Esophagus muscularis mucosa (tissue), 4 donors: ENCODE data around the gene CHDH. TPM values are rescaled to one million over a fixed set of nuclear protein-coding genes. Genes with fewer than 3 reads are reported as not detected.

Experiments used
- DNase-seq: peaks from one replicate; pipeline ENCODE4 v3.0.0-alpha.2; 2017; ENCODE audit errors: extremely low spot score
- H3K27ac ChIP-seq, 4 donors: fragments of 200-600 bp; sonication (generic); replicated peaks in 1 of 4; 1 replicate in 3 of 4; 2 replicates in 1 of 4; pipeline ENCODE4 v1.5.1; 2016 to 2019; ENCODE audit warnings: mild to moderate bottlenecking in 1 of 4
- H3K27me3 ChIP-seq, 4 donors: fragments of 200-600 bp; sonication (generic); one replicate each; pipeline versions ENCODE4 v1.5.1 to v1.6.0; 2016 to 2019
- H3K36me3 ChIP-seq, 4 donors: fragments of 200-600 bp; sonication (generic); one replicate each; pipeline ENCODE4 v1.5.1; 2016 to 2019
- H3K4me1 ChIP-seq, 4 donors: fragments of 200-600 bp; sonication (generic); one replicate each; pipeline ENCODE4 v1.5.1; 2016 to 2019
- H3K4me3 ChIP-seq, 4 donors: fragments of 200-600 bp; sonication (generic); 1 replicate in 2 of 4; 2 replicates in 2 of 4; pipeline ENCODE4 v1.5.1; 2016 to 2019; ENCODE audit warnings: mild to moderate bottlenecking in 4 of 4, moderate library complexity in 1 of 4
- H3K9me3 ChIP-seq, 4 donors: fragments of 200-600 bp; sonication (generic); 1 replicate in 3 of 4; 2 replicates in 1 of 4; pipeline ENCODE4 v1.5.1; 2016 to 2019
- CTCF ChIP-seq, 3 experiments: fragments of 200-600 bp in 2 of 3; fragments of 450-650 bp in 1 of 3; sonication (generic) in 2 of 3; IDR thresholded peaks; one replicate each; pipeline ENCODE4 v1.5.1; 2017 to 2019; ENCODE audit warnings: antibody characterized with exemption in 3 of 3, mild to moderate bottlenecking in 2 of 3, moderate library complexity in 1 of 3
- EP300 ChIP-seq: sonication (generic); formaldehyde crosslinking; IDR thresholded peaks from one replicate; pipeline ENCODE4 v1.6.1; 2017; ENCODE audit warnings: antibody characterized with exemption
- POLR2A ChIP-seq: fragments of 450-650 bp; IDR thresholded peaks from one replicate; pipeline ENCODE4 v1.6.1; 2017; ENCODE audit warnings: antibody characterized with exemption, moderate library complexity, mild to moderate bottlenecking, low read depth
- POLR2AphosphoS5 ChIP-seq, 2 donors: sonication (generic); formaldehyde crosslinking; IDR thresholded peaks; one replicate each; pipeline ENCODE4 v1.6.1; 2017; ENCODE audit warnings: antibody characterized with exemption in 2 of 2
- WGBS: methylation state at CpG from one replicate; pipeline ENCODE4 v1.1.5; 2018; 5-methylcytosine and 5-hydroxymethylcytosine counted together
- intact Hi-C: fragments of 100-400 bp; cut with DNase I; formaldehyde crosslinking; loops from one replicate; pipeline ENCODE4 v1.15.1; 2023
- total RNA-seq, 4 donors: library from RNA; depleted of rRNA; stranded (reverse); fragments of >200 nt; gene quantifications; one replicate each; pipeline versions ENCODE4 v1.1.0 to v1.2.1, GENCODE V29; 2016

The CHDH gene
- total RNA-seq: 1 to 10 TPM in 2 of 4 donors, under 1 TPM in 2; 0.42 to 3.2 (median 1.7) TPM

GRCh38 chr3:53846134-53846850 is at the start of gene CHDH, which contains the start of gene IL17RB:
Gene CHDH, minus strand, starts transcription at chr3:53846419. Its CDS starts 22,411 bp downstream, at chr3:53824008.
Gene IL17RB, plus strand, starts transcription at chr3:53846568. Its CDS starts 21 bp downstream, at chr3:53846589.
- intact Hi-C loops: no loop called here
- Histone ChIP-seq H3K27ac (peak within 1 kb of the TSS; percentile 51 to 83 (median 70)), H3K4me3 (peak within 1 kb of the TSS; percentile 63 to 86 (median 72)), H3K4me1 (peaks cover 8 to 19% (median 16%) of the 10 kb centered on the region in 4 donors), H3K36me3 (no peaks in the 10 kb centered on the region), H3K27me3 (peaks cover 0 to 31% (median 2%) of the 10 kb centered on the region in 4 donors), H3K9me3 (no peaks in the 10 kb centered on the region)
- no peak for DNase-seq
- TF ChIP-seq POLR2AphosphoS5 (IDR thresholded peaks at IDR 0.05) (peak in 1 of 2 donors; percentile 20), POLR2A (no peak)
- WGBS: 14% methylated on average over 13 of the region's 91 CpGs

- WGBS: 49% methylated on average over 4 of the region's 4 CpGs
- Histone ChIP-seq H3K27me3 (peaks cover 0 to 3% (median 0%) of the 10 kb centered on the region in 4 donors), H3K4me3 (peak overlapping the region; percentile 74 to 89 (median 83)), H3K36me3 (peaks cover 0 to 12% (median 4%) of the 10 kb centered on the region in 4 donors), H3K27ac (peak overlapping the region; percentile 93 to 95 (median 94)), H3K9me3 (no peaks in the 10 kb centered on the region), H3K4me1 (peaks cover 15 to 32% (median 26%) of the 10 kb centered on the region in 4 donors)
- TF ChIP-seq POLR2AphosphoS5 (IDR thresholded peaks at IDR 0.05) (no peak), CTCF (IDR thresholded peaks at IDR 0.05) (no peak), EP300 (no peak), POLR2A (no peak)
- intact Hi-C loops: no loop called here
- DNase-seq: no peak
These were observed 46.0 kb upstream of the CHDH start for GRCh38 chr3:53892286-53892637.

DNA sequence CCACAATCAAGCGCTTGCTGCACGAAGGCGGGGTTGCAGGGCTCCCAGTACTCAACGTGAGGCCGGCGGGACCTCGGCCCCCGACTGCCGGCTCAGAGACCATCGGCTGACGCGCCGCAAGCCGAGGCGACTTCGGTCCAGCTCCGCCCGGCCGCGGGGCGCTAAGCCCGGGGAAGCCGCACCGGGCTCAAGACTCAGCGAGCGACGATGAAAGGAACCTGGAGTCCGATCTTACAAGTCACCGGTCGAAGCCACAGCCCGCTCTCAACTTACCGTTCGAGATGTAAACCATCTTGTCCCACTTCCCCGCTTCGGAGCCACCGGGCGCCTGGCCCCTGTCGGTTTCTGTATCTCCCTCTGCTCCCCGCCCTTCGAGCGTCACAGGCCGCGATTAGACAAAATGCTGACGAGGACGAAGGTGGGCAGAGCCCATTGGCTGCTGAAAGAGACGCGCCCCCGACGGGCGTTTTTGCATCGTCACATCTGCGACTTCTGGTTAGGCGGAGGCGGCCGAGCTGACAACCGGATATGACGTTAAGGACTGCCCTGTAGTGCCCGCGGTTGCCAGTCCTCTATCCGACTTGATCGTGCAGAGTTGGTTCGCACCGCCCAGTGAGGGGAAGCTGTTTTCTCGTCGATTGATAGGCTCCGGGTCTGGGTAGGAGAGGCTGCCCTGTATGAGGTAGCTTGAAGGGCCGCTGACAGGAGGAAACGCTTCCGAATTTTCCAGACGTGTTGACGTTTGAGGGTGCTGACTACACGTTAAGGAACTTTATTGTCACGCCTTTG is 45.5 kb upstream of the CHDH start, which contains the start of gene SELENOK:
Gene SELENOK, minus strand, starts transcription at position 363 of the 789 bp plus-strand sequence.
- Histone ChIP-seq H3K4me3 (peak within 1 kb of the TSS; percentile 74 to 89 (median 83)), H3K36me3 (peaks cover 0 to 18% (median 7%) of the 10 kb centered on the region in 4 donors), H3K4me1 (peaks cover 15 to 32% (median 26%) of the 10 kb centered on the region in 4 donors), H3K9me3 (no peaks in the 10 kb centered on the region), H3K27me3 (no peaks in the 10 kb centered on the region), H3K27ac (peak within 1 kb of the TSS; percentile 93 to 95 (median 94))
- peak; percentile 100 for DNase-seq
- intact Hi-C loops: no loop called here
- TF ChIP-seq POLR2AphosphoS5 (IDR thresholded peaks at IDR 0.05): peak; percentile 100
- peak; percentile 39 for TF ChIP-seq EP300
- peak in 1 of 3 experiments; percentile 11 for TF ChIP-seq CTCF (IDR thresholded peaks at IDR 0.05)
- peak; percentile 87 for TF ChIP-seq POLR2A
- WGBS: under 1% methylated on average over 58 of the region's 73 CpGs

GRCh38 chr3:53890726-53891475 is 44.7 kb upstream of the CHDH start:
- no peak for TF ChIP-seq POLR2AphosphoS5 (IDR thresholded peaks at IDR 0.05)
- no peak for TF ChIP-seq EP300
- no peak for TF ChIP-seq POLR2A
- no peak for TF ChIP-seq CTCF (IDR thresholded peaks at IDR 0.05)
- H3K27me3 ChIP-seq: no peaks in the 10 kb centered on the region
- H3K27ac ChIP-seq: peak overlapping the region; percentile 93 to 95 (median 94)
- H3K4me3 ChIP-seq: peak overlapping the region; percentile 74 to 89 (median 83)
- no peaks in the 10 kb centered on the region for H3K9me3 ChIP-seq
- DNase-seq: no peak
- peaks cover 5 to 26% (median 14%) of the 10 kb centered on the region in 4 donors for H3K36me3 ChIP-seq
- intact Hi-C loops: no loop called here
- WGBS: 5% methylated on average over 20 of the region's 21 CpGs
- peaks cover 15 to 32% (median 26%) of the 10 kb centered on the region in 4 donors for H3K4me1 ChIP-seq
